GM18873 (cell line): ENCODE data around the gene CNPY4.
A peak's percentile ranks its signal among the peaks of the same experiment; 100 is the strongest.
"Not testable (repeated sequence)": the region's sequence is repeated elsewhere in the genome, so short reads cannot be mapped to it uniquely, and the experiment has no call there.

Experiments
- ATAC-seq: cut with Tn5 transposase; IDR thresholded peaks from one replicate; pipeline ENCODE4 v1.9.1; 2021; ENCODE audit warnings: mild to moderate bottlenecking, moderate library complexity, moderate number of reproducible peaks; ENCODE audit not compliant: unreplicated experiment, low FRiP score

The CNPY4 gene

DNA sequence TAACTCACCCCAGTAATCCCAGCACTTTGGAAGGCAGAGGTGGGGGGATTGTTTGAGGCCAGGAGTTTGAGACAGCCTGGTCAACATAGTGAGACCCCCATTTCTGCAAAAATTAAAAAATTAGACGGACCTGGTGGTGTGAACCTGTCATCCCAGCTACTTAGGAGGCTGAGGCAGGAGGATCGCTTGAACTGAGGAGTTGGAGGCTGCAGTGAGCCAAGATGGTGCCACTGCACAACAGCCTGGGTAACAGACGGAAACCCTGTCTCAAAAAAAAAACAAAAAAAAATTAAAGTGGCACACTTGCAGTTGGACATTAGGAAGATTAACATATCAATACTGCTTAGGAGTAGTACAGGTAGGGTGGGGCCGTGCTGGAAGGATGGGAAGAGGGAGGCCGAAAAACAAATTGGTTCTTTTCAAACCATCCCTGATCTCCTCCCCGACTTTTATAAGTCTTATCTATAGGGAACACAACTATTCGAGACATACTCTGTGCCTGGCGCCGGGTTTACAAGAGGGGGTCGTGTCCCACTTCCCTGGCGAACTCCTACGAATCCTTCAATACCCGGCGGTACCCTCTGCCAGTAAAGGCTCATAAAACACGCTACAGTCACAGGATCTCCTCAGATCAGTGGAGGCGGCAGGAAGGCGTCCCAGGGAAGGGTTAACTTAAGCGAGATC, 904 bp upstream of the CNPY4 start:
- ATAC-seq: no peak

DNA sequence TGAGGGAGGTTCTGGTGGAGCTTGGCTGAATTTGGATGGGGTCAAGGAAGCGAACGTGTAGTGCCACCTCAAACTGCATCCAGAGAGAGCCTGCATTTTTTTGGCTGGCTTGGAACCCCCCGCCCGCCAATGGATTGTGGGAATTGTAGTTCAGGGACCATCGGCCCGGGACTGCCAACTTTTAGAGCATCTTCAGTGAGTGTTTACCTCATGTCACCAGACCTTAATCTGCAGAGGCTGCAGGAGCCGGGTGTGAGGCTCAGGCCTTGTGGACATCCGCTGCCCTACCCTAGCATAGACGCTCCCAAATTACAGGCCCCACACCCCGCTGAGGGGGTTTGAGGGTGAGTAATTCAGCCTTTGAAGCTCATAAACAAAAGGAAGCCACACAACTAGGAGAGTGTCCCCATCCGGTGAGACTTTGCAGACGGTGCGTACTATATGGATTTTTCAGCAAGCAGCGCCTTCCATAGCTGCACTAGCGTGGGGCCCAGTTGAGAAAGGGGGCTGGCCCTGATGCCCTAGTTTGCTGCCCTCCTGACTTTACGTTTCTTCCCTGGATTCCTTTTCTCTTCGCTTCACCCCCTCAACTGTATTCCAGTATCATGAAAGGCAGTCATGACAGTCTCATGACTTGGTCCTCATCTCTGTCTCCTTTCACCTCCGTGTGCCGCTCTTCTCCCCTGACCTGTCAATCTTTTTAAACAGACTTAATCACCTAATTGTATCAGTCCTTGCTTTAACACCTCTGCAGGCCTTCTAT, 717 bp downstream of the CNPY4 start:
- peak; percentile 18 for ATAC-seq

DNA sequence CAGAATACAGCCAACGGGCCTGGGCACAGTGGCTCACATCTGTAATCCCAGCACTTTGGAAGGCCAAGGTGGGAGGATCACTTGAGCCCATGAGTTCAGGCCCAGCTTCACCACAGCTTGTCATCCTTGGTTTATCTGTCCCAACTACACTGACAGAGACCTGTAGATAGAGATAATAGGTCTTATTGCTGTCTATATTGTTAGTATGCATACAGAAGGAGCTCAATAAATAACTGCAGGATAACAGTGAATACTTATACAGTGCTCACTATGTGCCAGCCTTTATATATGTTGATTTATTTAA, 1.3 kb downstream of the CNPY4 start:
- no peak for ATAC-seq

DNA sequence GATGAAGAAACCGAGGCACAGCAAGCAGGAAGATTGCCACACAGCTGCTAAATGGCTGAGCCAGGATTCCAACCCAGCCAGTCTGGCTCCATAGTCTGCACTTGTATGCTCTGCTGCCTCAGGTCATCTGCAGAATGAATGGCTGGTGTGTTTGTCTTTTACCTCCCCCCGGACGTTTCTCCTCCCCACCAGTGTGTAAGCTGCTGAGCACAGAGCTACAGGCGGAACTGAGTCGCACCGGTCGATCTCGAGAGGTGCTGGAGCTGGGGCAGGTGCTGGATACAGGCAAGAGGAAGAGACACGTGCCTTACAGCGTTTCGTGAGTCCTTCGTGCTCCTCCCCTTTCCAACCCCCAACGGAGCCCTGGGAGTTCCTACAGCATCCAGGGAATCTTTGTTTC, 2.6 kb downstream of the CNPY4 start:
- ATAC-seq: no peak

DNA sequence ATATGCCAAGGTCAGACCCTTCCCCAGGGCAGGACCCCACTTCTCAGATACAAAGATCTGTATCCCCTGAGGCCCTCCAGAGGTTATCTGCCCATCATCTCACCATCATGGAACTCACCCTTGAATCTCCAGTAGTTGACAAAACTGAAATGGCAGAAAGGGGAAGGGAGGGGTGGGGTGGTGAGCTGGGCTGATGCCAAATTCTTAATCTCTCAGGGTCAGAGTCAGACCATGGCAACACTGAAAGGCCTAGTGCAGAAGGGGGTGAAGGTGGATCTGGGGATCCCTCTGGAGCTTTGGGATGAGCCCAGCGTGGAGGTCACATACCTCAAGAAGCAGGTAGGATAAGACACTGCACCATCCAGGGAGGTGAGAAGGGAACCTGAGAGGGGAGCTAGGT, 3.1 kb downstream of the CNPY4 start:
- no peak for ATAC-seq

DNA sequence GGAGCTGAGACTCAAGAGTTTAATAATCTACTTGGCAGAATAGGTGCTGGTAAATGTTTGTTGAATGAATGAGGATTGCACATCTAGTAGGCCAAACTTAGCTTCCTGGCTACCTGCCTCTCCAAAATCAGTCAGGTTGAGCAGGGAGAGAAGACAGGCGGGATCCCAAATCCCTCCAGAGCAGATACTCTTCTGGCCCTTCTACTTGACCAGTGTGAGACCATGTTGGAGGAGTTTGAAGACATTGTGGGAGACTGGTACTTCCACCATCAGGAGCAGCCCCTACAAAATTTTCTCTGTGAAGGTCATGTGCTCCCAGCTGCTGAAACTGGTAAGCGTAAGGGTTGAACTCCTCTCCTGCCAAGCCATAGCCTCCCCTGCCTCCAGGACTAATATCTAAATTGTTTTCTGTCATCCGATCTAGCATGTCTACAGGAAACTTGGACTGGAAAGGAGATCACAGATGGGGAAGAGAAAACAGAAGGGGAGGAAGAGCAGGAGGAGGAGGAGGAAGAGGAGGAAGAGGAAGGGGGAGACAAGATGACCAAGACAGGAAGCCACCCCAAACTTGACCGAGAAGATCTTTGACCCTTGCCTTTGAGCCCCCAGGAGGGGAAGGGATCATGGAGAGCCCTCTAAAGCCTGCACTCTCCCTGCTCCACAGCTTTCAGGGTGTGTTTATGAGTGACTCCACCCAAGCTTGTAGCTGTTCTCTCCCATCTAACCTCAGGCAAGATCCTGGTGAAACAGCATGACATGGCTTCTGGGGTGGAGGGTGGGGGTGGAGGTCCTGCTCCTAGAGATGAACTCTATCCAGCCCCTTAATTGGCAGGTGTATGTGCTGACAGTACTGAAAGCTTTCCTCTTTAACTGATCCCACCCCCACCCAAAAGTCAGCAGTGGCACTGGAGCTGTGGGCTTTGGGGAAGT, 5.1 kb downstream of the CNPY4 start:
- no peak for ATAC-seq

DNA sequence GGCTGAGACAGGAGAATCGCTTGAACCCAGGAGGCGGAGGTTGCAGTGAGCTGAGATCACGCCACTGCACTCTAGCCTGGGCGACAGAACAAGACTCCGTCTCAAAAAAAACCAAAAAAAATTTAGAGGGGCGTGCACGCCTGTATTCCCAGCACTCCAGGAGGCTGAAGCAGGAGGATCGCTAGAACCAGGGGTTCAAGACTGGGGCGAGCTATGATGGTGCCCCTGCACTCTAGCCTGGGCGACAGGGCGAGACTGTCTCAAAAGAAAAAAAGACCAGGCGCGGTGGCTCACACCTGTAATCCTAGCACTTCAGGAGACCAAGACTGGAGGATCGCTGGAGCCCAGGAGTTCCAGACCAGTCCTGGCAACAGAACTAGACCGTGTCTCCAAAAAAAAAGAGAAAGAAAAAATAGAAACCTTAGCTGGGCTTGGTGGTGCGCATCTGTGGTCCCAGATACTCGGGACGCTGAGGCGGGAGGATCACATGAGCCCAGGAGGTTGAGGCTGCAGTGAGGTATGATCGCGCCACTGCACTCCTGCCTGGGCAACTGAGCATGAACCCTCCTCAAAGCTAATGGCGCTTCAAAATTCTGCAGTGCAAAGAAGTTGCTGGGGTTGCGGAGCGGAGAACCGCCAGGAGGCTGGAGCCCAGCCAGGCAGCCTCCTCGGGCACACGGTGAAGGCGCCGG, 7.0 kb downstream of the CNPY4 start:
- ATAC-seq: no peak

DNA sequence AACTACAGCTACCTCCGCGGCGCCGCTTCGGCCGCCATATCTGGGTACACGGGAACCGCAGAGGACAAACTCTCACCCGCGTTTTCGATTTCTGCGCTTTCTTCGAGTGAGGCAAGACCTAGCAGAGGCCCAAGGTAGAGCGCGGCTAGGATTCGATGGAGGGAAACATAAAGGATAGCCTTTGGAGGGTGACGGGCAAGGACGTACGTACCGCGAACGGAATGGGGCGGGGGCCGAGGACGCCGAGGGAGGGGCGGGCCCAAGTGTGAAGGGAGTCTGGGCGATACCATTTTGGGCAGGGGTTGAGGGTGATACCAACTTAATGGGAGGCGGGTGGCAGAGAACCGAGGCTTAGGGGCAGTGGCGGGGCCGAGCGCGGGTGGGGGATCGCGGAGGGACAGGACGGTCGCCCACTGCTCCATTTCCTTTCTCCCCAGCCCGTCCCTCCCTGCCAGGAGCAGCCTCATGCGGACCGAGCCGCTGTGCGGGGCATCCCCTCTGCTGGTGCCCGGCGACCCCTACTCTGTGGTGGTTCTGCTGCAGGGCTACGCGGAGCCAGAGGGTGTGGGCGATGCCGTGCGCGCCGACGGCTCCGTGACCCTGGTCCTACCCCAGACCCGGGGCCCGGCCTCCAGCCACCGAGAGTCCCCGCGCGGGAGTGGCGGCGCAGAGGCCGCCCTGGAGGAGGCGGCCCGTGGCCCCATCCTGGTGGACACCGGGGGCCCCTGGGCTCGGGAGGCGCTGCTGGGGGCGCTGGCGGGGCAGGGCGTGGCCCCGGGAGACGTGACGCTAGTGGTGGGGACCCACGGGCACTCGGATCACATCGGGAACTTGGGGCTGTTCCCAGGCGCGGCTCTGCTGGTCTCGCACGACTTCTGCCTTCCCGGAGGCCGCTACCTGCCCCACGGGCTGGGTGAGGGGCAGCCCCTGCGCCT, 7.8 kb downstream of the CNPY4 start, which contains the start of gene MBLAC1:
Gene MBLAC1, plus strand, starts transcription at position 37 of the 935 bp plus-strand sequence. Its CDS starts 429 bp downstream, at position 466.
- ATAC-seq: peak; percentile 63

DNA sequence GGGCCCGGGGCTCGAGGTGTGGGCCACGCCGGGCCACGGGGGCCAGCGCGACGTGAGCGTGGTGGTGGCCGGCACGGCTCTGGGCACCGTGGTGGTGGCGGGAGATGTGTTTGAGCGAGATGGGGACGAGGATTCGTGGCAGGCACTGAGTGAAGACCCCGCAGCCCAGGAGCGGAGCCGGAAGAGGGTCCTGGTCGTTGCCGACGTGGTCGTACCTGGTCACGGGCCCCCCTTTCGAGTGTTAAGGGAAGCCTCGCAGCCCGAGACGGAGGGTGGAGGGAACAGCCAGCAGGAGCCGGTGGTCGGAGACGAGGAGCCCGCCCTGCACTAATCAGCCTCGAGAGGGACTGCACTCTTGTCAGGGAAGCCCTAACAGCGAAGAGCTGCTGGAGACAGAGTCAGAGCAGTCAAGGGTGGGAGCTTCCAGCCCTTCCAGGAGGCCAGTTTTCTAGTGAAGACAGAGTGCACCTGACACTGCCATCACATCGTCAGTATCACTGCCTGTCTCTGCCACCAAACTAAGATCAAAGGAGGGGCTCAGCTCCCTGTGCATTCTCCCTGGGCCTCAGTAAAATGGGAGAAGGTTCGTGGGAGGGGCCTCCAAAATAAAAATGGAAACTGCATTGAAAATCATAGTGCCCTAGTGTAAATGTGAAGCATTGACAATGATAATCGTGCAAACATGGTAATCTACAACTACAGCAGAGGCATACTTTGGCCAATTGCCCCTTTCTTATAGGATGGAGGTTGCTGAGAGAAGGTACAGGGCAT, 8.6 kb downstream of the CNPY4 start:
- no peak for ATAC-seq

DNA sequence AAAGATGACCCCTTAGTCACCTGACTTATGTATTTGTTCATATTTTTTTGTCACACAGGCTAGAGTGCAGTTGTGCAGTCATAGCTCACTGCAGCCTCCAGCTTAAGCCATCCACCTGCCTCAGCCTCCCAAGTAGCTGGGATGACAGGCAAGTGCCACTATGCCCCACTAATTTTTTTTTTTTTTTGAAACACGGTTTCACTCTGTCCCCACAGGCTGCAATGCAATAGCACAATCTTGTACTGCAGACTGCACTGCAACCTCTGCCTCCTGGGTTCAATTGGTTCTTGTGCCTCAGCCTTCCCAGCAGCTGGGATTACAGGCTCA, 9.2 kb downstream of the CNPY4 start:
- ATAC-seq: no peak

DNA sequence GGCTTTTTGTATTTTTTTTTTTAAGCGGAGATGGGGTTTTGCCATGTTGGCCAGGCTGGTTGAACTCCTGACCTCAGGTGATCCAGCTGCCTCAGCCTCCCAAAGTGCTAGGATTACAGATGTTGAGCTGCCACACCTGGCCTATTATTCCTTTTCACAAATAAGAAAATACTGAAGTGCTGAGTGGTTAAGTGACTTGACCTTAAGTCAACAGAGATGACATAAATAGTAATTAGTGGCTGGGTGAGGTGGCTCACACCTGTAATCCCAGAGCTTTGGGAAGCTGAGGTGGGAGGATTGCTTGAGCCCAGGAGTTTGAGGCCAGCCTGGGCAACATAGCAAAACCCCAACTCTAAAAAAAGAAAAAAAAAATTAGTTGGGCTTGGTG, 10.8 kb downstream of the CNPY4 start:
- not testable (repeated sequence) for ATAC-seq

DNA sequence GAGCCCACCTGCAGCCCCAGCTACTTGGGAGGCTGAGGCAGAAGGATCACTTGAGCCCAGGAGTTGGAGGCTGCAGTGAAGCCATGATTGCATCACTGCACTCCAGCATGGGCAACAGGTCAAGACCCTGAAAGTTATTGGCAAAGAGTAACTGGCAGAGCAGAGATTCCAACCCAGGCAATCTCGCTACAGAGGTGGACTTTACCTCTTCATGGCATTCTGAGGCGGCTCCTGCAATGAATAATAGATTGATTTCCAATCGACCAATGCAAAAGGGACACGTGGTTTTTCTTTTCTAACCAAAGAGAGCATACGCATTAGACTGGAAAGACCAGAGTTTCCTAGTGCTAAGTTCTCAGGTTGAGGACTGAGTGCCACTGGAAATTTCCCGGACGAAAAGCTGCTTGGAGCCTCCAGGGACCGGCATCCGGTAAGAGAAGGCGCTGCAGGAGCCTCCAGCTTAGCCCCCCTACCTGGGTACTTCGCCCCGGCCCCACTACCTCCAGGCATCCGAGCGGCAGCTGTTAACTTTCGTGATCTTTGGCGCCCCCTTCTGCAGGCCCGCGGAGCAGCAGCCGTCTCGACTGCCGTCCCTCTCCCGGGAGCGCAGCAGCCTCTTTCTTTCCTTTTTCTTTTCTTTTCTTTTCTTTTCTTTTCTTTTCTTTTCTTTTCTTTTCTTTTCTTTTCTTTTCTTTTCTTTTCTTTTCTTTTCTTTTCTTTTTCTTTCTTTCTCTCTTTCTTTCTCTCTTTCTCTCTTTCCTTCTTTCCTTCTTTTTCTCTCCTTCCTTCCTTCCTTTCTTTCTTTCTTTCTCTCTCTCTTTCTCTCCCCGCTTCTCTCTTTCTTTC, 11.4 kb downstream of the CNPY4 start:
- ATAC-seq: no peak

DNA sequence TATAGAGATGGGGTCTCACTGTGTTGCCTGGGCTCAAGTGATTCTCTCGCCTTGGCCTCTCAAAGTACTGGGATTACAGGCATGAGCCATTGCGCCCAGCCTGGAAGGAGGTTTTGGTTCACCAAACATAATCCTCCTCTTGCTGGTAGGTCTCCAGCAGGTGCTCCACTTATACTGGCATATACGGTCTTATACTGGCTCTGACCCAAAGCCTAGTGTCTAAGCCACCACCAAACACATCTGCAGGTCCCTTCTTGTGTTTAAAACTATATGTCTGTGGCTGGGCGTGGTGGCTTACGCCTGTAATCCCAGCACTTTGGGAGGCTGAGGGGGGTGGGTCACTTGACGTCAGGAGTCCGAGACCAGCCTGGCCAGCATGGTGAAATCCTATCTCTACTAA, 12.7 kb downstream of the CNPY4 start:
- ATAC-seq: no peak

DNA sequence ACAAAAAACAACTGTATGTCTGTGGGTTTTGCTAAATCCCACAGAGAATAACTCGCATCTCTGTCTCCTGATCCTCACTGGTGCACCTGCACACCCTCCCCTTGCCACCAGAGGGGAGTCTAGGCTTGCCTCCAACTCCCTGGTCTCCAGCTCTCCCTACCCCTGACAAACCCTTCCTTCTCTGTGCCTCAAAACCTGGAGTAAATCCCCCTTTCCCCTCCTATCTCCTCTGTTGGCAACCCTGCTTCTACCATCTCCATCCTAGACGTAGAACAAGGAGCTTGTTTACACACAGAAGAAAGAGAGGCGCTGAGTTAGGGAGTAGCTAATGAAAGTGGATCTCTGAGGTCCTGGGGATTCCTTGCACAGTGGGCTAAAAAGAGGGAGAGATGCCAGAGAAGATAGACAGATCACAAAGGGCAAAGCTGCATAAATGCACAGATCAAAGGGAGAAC, 13.3 kb downstream of the CNPY4 start:
- ATAC-seq: no peak

DNA sequence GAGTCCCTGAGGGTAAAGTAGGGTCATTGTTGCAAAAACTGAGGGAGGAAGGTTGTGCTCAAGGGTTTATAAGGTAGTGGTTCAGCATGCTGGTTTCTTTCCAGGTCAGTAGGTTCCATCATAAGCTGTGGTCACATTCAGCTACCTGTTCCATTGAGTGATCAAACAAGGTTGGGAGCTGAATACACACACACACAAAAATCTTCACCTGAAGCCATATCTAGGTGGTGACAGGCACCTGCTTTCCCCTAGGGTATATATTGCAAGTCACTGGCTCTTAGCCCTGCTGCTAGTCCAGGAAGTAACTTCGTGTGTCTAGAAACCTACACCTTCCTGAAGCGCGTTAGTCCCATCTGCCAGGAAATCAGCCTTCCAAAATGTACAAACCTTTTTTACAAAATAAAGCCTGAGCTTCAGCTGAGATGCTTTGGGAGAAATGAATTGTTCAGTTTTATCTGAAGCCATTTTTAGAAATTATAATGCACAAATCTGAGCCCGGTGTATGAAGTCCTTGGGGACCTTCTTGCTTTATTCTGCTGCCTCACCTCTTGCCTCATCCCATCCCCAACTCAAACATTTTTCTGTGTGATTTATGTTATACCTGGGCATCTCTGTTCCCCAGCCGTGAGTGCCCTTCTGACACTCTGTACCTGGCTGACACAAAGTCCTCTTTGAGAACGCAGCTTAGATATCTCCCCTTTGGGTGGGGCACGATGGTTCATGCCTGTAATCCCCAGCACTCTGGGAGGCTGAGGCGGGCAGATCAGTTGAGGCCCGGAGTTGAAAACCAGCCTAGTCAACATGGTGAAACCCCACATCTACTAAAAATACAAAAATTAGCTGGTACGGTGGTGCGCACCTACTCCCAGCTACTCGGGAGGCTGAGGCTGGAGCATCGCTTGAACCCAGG, 18.7 kb downstream of the CNPY4 start:
- no peak for ATAC-seq

DNA sequence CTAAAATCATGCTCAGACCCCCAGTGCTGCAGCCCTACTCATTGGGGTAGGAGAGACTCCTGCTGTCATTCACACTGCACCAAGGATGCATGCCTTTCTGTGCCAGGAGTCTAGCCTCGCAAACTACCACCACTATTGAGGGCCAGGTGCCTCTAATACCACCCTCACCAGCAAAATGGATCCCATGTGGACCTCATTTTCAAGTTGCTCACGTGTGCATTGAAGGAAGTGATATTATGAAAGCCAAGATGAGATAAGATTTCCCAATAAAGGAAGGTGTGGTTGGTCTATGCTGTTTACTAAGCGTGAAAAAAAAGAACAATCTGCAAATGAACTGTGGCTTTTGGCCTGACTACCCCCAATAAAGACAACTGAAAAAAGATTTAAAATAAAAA, 22.1 kb downstream of the CNPY4 start:
- no peak for ATAC-seq

DNA sequence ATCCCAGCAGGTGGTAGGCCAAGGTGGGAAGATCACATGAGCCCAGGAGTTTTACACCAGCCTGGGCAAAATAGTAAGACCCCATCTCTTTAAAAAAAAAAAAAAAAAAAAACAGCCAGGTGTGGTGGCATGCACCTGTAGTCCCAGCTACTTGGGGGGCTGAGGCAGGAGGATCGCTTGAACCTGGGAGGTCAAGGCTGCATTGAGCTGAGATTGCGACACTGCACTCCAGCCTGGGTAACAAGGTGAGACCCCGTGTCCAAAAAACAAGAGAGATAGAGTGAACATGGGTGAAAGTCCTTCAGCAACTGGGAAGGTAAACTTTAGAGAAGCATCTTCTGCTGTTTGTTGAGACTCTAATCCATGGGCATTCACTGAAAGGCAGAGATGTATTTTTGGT, 23.0 kb downstream of the CNPY4 start:
- no peak for ATAC-seq
